ENCODE data around the gene HLCS.

DNA sequence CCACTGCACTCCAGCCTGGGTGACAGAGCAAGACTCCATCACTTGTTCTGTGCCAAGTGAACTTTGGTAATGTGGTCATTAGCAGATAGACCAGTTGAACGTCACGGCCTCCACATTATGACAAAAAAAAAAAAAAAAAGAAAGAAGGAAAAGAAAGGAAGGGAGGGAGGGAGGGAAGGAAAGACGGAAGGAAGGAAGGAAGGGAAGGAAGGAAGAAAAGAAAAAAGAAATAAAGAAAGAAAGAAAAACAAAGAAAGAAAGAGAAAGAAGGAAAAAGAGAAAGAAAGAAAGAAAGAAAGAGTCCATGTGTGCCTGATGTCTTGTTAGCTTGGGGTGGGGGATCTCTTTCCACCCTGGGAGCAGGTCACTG lies 222.3 kb downstream of the HLCS start:
- TF ChIP-seq MXI1 (IDR thresholded peaks at IDR 0.05; ENCODE audit: low read depth, low read length) (no peak), RAD21 (IDR thresholded peaks at IDR 0.05; ENCODE audit: low read length) (no peak), FOXJ3 (CRISPR knock-in tag; IDR thresholded peaks at IDR 0.05) (no peak), POLR2AphosphoS5 (IDR thresholded peaks at IDR 0.05; ENCODE audit: low read depth, low read length) (no peak), JUND (IDR thresholded peaks at IDR 0.05) (no peak), SIN3A (IDR thresholded peaks at IDR 0.05; ENCODE audit: borderline replicate concordance, low read depth, low read length) (no peak), EP300 (IDR thresholded peaks at IDR 0.05; ENCODE audit: borderline replicate concordance in 1 of 2, low read depth in 1 of 2, low read length in 1 of 2) (no peak), GABPA (IDR thresholded peaks at IDR 0.05; ENCODE audit: low read depth) (no peak), NRF1 (IDR thresholded peaks at IDR 0.05; ENCODE audit: low read depth, low read length) (no peak), RFX5 (IDR thresholded peaks at IDR 0.05; ENCODE audit: low read length) (no peak)
- TF ChIP-seq, protein P1, sequence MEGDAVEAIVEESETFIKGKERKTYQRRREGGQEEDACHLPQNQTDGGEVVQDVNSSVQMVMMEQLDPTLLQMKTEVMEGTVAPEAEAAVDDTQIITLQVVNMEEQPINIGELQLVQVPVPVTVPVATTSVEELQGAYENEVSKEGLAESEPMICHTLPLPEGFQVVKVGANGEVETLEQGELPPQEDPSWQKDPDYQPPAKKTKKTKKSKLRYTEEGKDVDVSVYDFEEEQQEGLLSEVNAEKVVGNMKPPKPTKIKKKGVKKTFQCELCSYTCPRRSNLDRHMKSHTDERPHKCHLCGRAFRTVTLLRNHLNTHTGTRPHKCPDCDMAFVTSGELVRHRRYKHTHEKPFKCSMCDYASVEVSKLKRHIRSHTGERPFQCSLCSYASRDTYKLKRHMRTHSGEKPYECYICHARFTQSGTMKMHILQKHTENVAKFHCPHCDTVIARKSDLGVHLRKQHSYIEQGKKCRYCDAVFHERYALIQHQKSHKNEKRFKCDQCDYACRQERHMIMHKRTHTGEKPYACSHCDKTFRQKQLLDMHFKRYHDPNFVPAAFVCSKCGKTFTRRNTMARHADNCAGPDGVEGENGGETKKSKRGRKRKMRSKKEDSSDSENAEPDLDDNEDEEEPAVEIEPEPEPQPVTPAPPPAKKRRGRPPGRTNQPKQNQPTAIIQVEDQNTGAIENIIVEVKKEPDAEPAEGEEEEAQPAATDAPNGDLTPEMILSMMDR (IDR thresholded peaks at IDR 0.05), result no peak
- TF ChIP-seq, protein P2, sequence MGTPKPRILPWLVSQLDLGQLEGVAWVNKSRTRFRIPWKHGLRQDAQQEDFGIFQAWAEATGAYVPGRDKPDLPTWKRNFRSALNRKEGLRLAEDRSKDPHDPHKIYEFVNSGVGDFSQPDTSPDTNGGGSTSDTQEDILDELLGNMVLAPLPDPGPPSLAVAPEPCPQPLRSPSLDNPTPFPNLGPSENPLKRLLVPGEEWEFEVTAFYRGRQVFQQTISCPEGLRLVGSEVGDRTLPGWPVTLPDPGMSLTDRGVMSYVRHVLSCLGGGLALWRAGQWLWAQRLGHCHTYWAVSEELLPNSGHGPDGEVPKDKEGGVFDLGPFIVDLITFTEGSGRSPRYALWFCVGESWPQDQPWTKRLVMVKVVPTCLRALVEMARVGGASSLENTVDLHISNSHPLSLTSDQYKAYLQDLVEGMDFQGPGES (IDR thresholded peaks at IDR 0.05; ENCODE audit: low read depth, low read length), result no peak
- TF ChIP-seq, protein P3, sequence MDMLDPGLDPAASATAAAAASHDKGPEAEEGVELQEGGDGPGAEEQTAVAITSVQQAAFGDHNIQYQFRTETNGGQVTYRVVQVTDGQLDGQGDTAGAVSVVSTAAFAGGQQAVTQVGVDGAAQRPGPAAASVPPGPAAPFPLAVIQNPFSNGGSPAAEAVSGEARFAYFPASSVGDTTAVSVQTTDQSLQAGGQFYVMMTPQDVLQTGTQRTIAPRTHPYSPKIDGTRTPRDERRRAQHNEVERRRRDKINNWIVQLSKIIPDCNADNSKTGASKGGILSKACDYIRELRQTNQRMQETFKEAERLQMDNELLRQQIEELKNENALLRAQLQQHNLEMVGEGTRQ (IDR thresholded peaks at IDR 0.05; ENCODE audit: borderline replicate concordance, low read depth, low read length), result no peak
